ENCODE measurements around the gene WDPCP. TPM values are rescaled to one million over a fixed set of nuclear protein-coding genes. Genes with fewer than 3 reads are reported as not detected.

Gene WDPCP
- total and polyA plus RNA-seq, 2 of the 8 experiments (the other 6 are each of a cell fraction or from before 2014, with no cell fraction given), result 9.3 to 25.8 TPM

- Histone ChIP-seq H2BK15ac (ENCODE audit: low read length) (no peak overlapping the region), H2AFZ (ENCODE audit: low read length) (no peak overlapping the region), H3K4me2 (ENCODE audit: insufficient read depth in 1 of 2, low read depth in 2 of 2, low read length in 2 of 2) (no peak overlapping the region), H3K9me3 (ENCODE audit: insufficient read depth in 2 of 2, low read depth in 1 of 2, low read length in 1 of 2) (no peaks in the 10 kb centered on the region), H2BK5ac (ENCODE audit: low read depth, low read length) (no peak overlapping the region), H3K4me3 (ENCODE audit: extremely low read depth in 1 of 4, insufficient read depth in 2 of 4, low read depth in 3 of 4, low read length in 4 of 4) (no peak overlapping the region), H3K56ac (replicated peaks; ENCODE audit: insufficient read length, low read depth, low read length) (no peak overlapping the region), H3K9ac (replicated peaks in 1 of 4; ENCODE audit: extremely low read depth in 1 of 4, low read depth in 3 of 4, low read length in 3 of 4) (no peak overlapping the region), H4K8ac (ENCODE audit: extremely low read depth, insufficient read depth, low read length) (no peak overlapping the region), H2BK20ac (ENCODE audit: low read length) (no peak overlapping the region), H3K36me3 (ENCODE audit: control insufficient read depth in 2 of 4, insufficient read depth in 4 of 4, low read length in 3 of 4) (peaks cover 3 to 77% (median 27%) of the 10 kb centered on the region in 4 experiments; a peak in 7 of 8 replicates), H3K27me3 (replicated peaks in 1 of 4; ENCODE audit: control insufficient read depth in 3 of 4, extremely low read depth in 1 of 4, insufficient read depth in 3 of 4, low read length in 3 of 4) (no peaks in the 10 kb centered on the region), H3K18ac (ENCODE audit: extremely low read depth, low read length) (no peak overlapping the region), H3K79me1 (ENCODE audit: low read depth, low read length) (peaks cover 4% of the 10 kb centered on the region; the same call in 1 of the 2 replicates), H2BK12ac (ENCODE audit: low read depth, low read length) (no peak overlapping the region), H3K14ac (ENCODE audit: insufficient read length) (no peak overlapping the region), H3K4ac (replicated peaks; ENCODE audit: insufficient read length, low read depth, low read length) (no peak overlapping the region), H4K5ac (ENCODE audit: insufficient read length, low read depth, low read length) (no peak overlapping the region), H2AK5ac (ENCODE audit: low read depth, low read length) (no peak overlapping the region), H2BK120ac (replicated peaks; ENCODE audit: low read depth, low read length) (no peak overlapping the region), H3K27ac (ENCODE audit: low read depth, low read length) (no peak overlapping the region), H3K23ac (ENCODE audit: insufficient read length) (no peak overlapping the region), H4K91ac (replicated peaks; ENCODE audit: insufficient read length, low read length) (no peak overlapping the region), H3K79me2 (ENCODE audit: control insufficient read depth in 1 of 2, insufficient read depth in 2 of 2, low read length in 2 of 2) (peaks cover 0 to 80% of the 10 kb centered on the region in 2 experiments; a peak in 3 of 4 replicates), H3K23me2 (ENCODE audit: low read depth, low read length) (no peaks in the 10 kb centered on the region), H4K20me1 (replicated peaks in 1 of 2; ENCODE audit: control insufficient read depth in 1 of 2, insufficient read depth in 2 of 2, low read length in 2 of 2) (peaks cover 0 to 6% of the 10 kb centered on the region in 2 experiments), H3K4me1 (replicated peaks in 1 of 4; ENCODE audit: control insufficient read depth in 3 of 4, insufficient read depth in 4 of 4, low read length in 3 of 4) (peaks cover 2 to 8% (median 6%) of the 10 kb centered on the region in 4 experiments; a peak in 5 of 7 replicates)
- TF ChIP-seq HDAC2 (IDR thresholded peaks at IDR 0.05; ENCODE audit: borderline replicate concordance in 1 of 2, low read depth in 2 of 2, low read length in 2 of 2) (no peak), RAD21 (IDR thresholded peaks at IDR 0.05 in 1 of 2, conservative IDR thresholded peaks at IDR 0.05 in 1 of 2; ENCODE audit: low read depth in 2 of 2, low read length in 2 of 2) (peak in 1 of 2 experiments; percentile 21; a peak in 1 of 4 replicates), CTCF (IDR thresholded peaks at IDR 0.05; ENCODE audit: control extremely low read depth in 1 of 3, insufficient read depth in 1 of 3, low read depth in 1 of 3, low read length in 3 of 3) (peak in 1 of 3 experiments; percentile 23; a peak in 1 of 4 replicates)
- DNase-seq (ENCODE audit: low read depth in 1 of 2, low spot score in 2 of 2) (no peak), FAIRE-seq (no peak)
- ChIA-PET POLR2A (ENCODE audit: partially characterized antibody) (interaction anchor here (1.4 to 1.5 kb wide), 2 partner anchors 10 to 247 kb away, joined by 4 read pairs; partner anchors contain the start of gene UGP2), CTCF (ENCODE audit: partially characterized antibody) (interaction anchor here (0.9 to 1.5 kb wide), 6 partner anchors 38 to 270 kb away, joined by 3 to 4 read pairs (median 3); no protein-coding TSS in a partner anchor)
- 98% methylated on average over 3 of the region's 3 CpGs; no CpG with 5 or more reads in 1 of the 2 experiments for WGBS, 2 experiments (ENCODE audit: extremely low coverage in 1 of 2, insufficient coverage in 1 of 2, insufficient read length in 1 of 2, insufficient replicate concordance in 2 of 2, low coverage in 1 of 2, low lambda C conversion rate in 2 of 2, missing lambda C conversion rate in 1 of 2)
Observed at GRCh38 chr2:63594660-63595059, 6.4 kb upstream of the WDPCP start.
